ENCODE results near the gene C7orf33.

- TF ChIP-seq, protein P1, sequence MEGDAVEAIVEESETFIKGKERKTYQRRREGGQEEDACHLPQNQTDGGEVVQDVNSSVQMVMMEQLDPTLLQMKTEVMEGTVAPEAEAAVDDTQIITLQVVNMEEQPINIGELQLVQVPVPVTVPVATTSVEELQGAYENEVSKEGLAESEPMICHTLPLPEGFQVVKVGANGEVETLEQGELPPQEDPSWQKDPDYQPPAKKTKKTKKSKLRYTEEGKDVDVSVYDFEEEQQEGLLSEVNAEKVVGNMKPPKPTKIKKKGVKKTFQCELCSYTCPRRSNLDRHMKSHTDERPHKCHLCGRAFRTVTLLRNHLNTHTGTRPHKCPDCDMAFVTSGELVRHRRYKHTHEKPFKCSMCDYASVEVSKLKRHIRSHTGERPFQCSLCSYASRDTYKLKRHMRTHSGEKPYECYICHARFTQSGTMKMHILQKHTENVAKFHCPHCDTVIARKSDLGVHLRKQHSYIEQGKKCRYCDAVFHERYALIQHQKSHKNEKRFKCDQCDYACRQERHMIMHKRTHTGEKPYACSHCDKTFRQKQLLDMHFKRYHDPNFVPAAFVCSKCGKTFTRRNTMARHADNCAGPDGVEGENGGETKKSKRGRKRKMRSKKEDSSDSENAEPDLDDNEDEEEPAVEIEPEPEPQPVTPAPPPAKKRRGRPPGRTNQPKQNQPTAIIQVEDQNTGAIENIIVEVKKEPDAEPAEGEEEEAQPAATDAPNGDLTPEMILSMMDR (conservative IDR thresholded peaks at IDR 0.05; ENCODE audit: low read length): no peak
- TF ChIP-seq EZH2phosphoT487 (IDR thresholded peaks at IDR 0.05; ENCODE audit: borderline replicate concordance, low read depth, low read length): no peak
These were observed 46.5 kb downstream of the C7orf33 start for GRCh38 chr7:148637094-148637493.
